A204.1 (cell line): ENCODE measurements around the gene JAGN1.
"Not testable (repeated sequence)": the region's sequence is repeated elsewhere in the genome, so short reads cannot be mapped to it uniquely, and the experiment has no call there.

ENCODE experiments used
- FAIRE-seq: peaks from 2 replicates; lab custom pipeline; 2012; peaks lifted over from hg19 to GRCh38; lab: Jason Lieb, UNC

Gene JAGN1

GRCh38 chr3:9898467-9899241 lies 8.2 kb downstream of the JAGN1 start:
- no peak for FAIRE-seq

DNA sequence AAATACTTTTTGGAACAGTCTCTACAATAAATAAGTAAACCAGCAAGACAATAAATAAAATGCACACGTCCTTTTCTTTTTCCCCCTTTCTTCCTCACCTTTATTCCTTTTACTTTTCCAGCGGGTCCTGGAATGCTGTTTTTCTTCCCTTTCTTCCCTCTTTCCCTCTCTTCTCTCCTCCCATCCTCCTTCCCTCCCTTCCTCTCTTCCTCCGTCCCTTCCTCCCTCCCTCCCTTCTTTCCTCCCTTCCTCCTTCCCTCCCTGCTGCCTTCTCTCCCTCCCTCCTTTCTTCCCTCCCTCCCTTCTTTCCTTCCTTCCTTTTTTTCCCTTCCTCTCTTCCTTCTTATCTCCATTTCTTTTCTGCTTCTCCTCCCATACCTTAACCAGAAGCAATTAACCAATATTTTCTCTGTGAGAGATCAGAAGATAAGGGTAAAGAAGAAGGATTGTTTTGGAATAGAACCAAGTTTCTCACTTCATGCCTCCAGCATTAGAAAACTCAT lies 8.9 kb downstream of the JAGN1 start:
- no peak for FAIRE-seq

DNA sequence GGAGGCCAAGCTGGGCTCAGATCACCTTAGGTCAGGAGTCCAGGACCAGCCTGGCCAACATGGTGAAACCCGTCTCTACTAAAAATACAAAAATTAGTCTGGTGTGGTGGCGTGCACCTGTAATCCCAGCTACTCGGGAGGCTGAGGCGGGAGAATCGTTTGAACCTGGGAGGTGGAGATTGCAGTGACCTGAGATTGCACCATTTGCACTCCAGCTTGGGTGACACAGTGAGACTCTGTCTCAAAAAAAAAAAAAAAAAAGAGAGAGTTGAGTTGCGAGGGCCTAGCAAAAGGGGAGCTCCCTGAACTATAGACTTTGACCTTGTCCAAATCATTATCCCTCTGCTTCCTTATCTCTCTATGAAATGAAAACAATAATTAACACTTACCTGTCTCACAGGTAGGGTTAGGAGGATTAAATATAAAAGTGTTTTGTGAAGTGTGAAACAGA lies 10.6 kb downstream of the JAGN1 start:
- not testable (repeated sequence) for FAIRE-seq

GRCh38 chr3:9901967-9902366 lies 11.6 kb downstream of the JAGN1 start:
- FAIRE-seq = no peak

DNA sequence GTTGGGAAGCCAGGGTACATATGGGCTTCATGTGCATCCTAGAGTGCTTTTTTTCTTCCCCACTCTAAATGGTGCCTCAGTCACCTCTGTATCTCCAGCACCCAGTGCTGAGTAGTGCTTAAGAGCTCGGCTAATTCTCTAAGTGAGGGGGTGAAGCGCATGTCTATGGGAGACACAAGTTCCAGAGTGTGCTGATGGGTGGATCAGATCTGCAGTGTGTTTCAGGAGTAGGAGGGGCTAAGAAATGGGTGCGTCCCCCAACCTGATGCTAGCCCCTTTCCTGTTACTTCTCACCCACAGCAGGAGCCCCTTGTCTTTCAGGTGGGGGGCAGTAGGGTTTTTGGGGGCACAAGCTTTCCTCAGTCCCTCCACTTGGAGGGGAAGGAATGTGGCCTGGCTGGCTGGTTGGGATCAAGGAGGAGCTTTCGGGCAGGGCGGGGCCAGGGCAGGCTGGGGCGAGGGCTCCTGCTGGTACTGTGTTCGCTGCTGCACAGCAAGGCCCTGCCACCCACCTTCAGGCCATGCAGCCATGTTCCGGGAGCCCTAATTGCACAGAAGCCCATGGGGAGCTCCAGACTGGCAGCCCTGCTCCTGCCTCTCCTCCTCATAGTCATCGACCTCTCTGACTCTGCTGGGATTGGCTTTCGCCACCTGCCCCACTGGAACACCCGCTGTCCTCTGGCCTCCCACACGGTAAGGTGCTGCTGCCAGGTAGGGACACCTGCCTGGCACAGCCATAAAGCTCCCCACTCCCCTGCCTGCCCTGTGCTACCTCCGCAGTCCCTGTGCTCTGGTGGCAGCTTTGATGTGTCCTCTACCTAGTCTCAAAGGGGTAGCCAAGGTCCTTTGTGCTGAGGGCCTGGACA lies 12.2 kb downstream of the JAGN1 start, which contains the start of gene IL17RE:
TSS of gene IL17RE (plus strand) at position 477 of the 866 bp plus-strand sequence. CDS start at position 562, 85 bp downstream.
- no peak for FAIRE-seq

DNA sequence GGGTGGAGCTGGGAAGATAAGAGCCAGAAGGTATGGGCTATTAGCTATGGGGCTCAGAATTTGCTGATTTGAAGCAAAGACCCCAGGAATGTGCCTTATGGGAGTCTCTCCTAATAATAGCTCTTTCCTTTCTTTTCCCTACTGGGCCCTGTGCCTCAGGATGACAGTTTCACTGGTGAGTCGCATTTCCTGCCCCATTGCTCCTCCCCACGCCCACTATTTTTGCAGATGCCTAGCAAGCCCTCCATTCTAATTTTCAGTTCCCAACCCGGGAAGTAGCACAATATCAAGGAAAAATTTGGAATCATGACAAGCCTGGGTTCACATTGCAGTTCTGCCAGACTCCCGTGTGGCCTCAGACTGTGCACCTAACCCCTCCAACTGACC lies 12.8 kb downstream of the JAGN1 start:
- no peak for FAIRE-seq

GRCh38 chr3:9903904-9904303 lies 13.5 kb downstream of the JAGN1 start:
- no peak for FAIRE-seq

DNA sequence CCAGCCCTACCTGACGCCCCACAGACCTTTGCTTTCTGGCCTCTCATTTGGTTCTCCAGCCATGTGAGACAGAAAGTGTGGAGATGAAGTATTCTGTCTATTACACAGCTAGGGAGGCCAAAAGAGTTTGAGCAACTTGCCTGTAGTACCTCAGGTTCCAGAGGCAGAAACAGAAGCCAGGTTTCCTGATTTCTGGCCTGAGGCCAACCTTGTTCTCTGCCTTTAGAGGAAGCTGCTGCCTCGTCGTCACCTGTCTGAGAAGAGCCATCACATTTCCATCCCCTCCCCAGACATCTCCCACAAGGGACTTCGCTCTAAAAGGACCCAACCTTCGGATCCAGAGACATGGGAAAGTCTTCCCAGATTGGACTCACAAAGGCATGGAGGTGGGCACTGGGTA lies 16.1 kb downstream of the JAGN1 start:
- no peak for FAIRE-seq

GRCh38 chr3:9908286-9908685 lies 17.9 kb downstream of the JAGN1 start:
- no peak for FAIRE-seq

GRCh38 chr3:9909221-9910013 lies 19.0 kb downstream of the JAGN1 start:
- no peak for FAIRE-seq

GRCh38 chr3:9911863-9912262 lies 21.5 kb downstream of the JAGN1 start:
- FAIRE-seq = no peak

GRCh38 chr3:9912294-9912935 lies 22.0 kb downstream of the JAGN1 start:
- no peak for FAIRE-seq

GRCh38 chr3:9913601-9914000 lies 23.2 kb downstream of the JAGN1 start:
- no peak for FAIRE-seq

DNA sequence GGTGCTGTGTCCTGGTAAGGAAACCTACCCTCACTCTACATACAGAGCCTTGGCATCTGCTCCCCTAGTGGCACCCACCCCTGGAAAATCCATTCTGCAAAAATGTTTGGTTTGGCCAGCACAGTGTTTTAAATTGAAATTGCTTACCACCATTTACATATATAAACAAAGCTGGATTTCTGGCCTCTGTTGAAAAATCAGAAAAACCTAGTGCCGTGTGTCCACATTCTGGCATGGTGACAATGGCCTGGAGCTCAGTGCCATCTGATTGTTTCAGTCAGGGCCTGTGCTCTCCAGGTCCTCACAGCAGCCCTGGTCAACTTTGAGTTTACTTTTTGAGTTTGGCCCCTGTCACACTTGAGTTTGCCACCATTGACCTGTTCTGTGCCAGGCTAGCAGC lies 23.6 kb downstream of the JAGN1 start:
- no peak for FAIRE-seq

DNA sequence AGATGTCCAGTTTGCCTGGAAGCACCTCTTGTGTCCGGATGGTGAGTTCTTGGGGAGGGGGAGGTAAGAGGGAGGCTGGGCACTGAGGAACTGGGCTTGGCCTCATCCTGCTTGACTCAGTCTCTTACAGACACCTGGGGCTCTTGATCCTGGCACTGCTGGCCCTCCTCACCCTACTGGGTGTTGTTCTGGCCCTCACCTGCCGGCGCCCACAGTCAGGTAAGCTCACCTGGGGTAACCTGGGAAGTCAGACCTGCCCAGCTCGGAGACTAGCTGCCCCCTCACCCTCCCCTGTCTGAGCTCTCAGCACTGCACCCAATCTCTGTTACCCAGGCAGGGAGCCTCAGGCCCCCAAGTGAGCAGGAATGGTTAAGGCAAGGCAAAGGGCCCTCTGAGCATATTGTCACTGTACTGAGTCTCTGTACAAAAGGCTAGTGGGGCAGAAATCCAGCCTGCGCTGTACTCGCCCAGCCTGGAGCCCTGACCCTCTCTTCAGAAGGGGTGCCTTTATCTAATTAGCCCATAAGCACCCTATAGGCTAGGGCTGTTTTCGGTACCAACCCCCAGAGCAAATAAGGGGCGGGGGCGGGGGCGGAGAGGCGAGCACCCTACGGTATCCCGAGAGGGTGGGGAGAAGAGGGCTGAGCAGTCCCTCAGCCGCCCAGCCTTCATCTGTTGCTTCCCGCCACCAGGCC lies 24.3 kb downstream of the JAGN1 start:
- FAIRE-seq = no peak

GRCh38 chr3:9915254-9916141 lies 25.1 kb downstream of the JAGN1 start:
- no peak for FAIRE-seq

- no peak for FAIRE-seq
Measured at GRCh38 chr3:9916346-9916733, 25.9 kb downstream of the JAGN1 start.

DNA sequence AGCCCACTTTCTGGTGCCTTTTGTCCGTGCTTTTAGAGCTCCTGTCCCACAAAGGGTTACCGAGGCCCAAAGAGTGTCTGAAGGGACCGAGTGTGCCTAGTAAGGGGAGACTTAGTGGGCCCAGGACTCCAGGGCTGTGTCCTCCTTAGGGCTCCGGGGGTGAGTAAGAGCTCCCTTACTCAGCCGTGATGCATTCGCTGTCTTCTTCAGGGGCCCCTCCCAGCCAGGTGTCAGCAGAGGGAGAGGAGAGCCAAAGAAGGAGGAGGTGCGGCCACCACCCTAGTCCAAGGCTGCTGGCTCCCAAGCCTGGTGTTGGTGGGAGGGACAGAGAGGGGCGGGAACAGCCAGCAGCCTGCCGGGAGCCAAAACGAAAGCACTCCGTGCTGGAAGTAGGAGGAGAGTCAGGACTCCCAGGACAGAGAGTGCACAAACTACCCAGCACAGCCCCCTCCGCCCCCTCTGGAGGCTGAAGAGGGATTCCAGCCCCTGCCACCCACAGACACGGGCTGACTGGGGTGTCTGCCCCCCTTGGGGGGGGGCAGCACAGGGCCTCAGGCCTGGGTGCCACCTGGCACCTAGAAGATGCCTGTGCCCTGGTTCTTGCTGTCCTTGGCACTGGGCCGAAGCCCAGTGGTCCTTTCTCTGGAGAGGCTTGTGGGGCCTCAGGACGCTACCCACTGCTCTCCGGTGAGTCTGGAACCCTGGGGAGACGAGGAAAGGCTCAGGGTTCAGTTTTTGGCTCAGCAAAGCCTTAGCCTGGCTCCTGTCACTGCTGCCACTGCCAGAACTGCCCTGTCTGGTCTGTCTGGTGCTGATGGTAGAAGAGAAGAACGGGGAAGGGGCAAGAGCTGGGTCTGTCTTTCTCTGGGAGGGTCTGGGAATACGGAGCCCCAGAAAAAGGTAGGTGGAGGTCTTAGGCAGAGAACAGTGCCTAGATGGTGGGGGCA lies 26.6 kb downstream of the JAGN1 start, which contains the start of gene IL17RC:
TSS of gene IL17RC (plus strand) at position 365 of the 947 bp plus-strand sequence. CDS start at position 583, 218 bp downstream.
- no peak for FAIRE-seq

- no peak for FAIRE-seq
Measured at GRCh38 chr3:9917820-9918219, 27.4 kb downstream of the JAGN1 start.
